ENCODE data around the gene DGKE. TPM values are rescaled to one million over a fixed set of nuclear protein-coding genes. Genes with fewer than 3 reads are reported as not detected.

The DGKE gene
- total RNA-seq, 1 donor from 2014 or later: 2.8 TPM

DNA sequence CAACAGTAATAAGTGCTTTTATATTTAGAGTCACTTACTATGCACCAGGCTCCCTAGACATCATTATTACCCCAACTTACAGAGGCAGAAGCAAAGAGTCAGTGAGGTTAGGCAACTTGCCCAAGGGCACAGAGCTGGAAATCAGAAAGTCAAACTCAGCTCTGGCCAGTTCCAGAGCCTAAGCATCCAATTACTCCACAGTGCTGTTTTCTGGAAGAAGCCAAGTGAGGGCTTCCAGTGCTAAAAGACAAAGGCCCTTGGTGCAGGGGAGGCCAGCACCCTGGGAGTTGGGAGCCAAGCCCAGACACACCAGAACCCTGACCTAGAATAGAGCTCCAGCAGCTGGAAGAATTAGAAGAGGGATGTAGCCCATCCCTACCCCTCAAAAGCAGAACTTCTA, 40.4 kb upstream of the DGKE start:
- peaks cover 10% of the 10 kb centered on the region for H3K27me3 Mint-ChIP-seq (ENCODE audit: unreplicated experiment)
- H3K36me3 Mint-ChIP-seq (ENCODE audit: unreplicated experiment): peaks cover 5% of the 10 kb centered on the region
- no peak for TF ChIP-seq CTCF (IDR thresholded peaks at IDR 0.05; ENCODE audit: partially characterized antibody, unreplicated experiment)
- DNase-seq: no peak
- no peak overlapping the region for H3K4me3 Mint-ChIP-seq (ENCODE audit: unreplicated experiment)
- peaks cover 3% of the 10 kb centered on the region for H3K9me3 Mint-ChIP-seq (ENCODE audit: unreplicated experiment)
- H3K27ac Mint-ChIP-seq (ENCODE audit: unreplicated experiment): no peak overlapping the region
- no peaks in the 10 kb centered on the region for H3K4me1 Mint-ChIP-seq (ENCODE audit: low read depth, unreplicated experiment)

DNA sequence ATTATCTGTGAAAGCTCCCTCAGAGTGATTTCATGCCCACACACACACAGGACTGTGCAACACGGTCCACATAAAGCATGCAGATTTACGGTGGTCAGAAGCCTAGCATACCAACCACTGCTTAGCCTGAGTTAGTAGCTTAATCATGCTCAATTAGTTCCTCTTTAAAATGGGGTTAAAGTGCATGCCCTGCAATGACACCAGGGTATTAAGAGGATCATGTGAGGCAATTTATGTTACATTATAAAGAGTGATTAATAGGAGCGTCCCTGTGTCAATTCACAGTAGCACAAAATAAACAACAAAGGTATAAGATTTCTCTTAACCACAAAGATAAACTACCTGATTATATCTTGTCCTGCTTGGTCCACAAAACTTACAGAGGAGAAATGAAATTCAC, 40.0 kb upstream of the DGKE start:
- Mint-ChIP-seq H3K27me3 (ENCODE audit: unreplicated experiment) (peaks cover 11% of the 10 kb centered on the region), H3K9me3 (ENCODE audit: unreplicated experiment) (peaks cover 3% of the 10 kb centered on the region), H3K27ac (ENCODE audit: unreplicated experiment) (no peak overlapping the region), H3K4me1 (ENCODE audit: low read depth, unreplicated experiment) (no peaks in the 10 kb centered on the region), H3K36me3 (ENCODE audit: unreplicated experiment) (peaks cover 5% of the 10 kb centered on the region), H3K4me3 (ENCODE audit: unreplicated experiment) (no peak overlapping the region)
- DNase-seq: no peak
- TF ChIP-seq CTCF (IDR thresholded peaks at IDR 0.05; ENCODE audit: partially characterized antibody, unreplicated experiment): no peak

- Mint-ChIP-seq H3K9me3 (ENCODE audit: unreplicated experiment) (peaks cover 3% of the 10 kb centered on the region), H3K36me3 (ENCODE audit: unreplicated experiment) (peaks cover 5% of the 10 kb centered on the region), H3K27ac (ENCODE audit: unreplicated experiment) (no peak overlapping the region), H3K4me3 (ENCODE audit: unreplicated experiment) (no peak overlapping the region), H3K4me1 (ENCODE audit: low read depth, unreplicated experiment) (no peaks in the 10 kb centered on the region), H3K27me3 (ENCODE audit: unreplicated experiment) (peaks cover 14% of the 10 kb centered on the region)
- no peak for DNase-seq
- TF ChIP-seq CTCF (IDR thresholded peaks at IDR 0.05; ENCODE audit: partially characterized antibody, unreplicated experiment): no peak
Measured at GRCh38 chr17:56795221-56795865, 38.6 kb upstream of the DGKE start.

DNA sequence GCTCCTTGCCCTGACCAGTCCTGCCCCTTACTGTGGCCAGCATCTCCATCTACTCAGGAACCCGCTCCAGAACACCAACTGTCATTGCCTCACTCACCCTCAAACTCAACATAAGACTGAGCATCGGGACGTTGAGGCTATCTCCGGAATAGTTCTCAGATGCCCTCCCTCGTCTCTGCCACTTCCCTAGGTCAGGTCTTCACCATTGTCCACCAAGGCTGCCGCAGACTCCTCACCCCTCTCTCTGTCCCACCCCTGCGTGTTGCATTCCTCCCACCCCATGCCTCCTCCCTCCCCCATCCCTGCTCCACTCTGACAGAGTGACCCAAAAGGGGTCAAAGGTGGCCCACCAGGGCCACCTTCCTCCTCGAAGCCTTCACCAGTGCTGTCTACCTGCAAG, 37.4 kb upstream of the DGKE start:
- no peak for DNase-seq
- no peak overlapping the region for H3K4me3 Mint-ChIP-seq (ENCODE audit: unreplicated experiment)
- peaks cover 14% of the 10 kb centered on the region for H3K27me3 Mint-ChIP-seq (ENCODE audit: unreplicated experiment)
- no peak for TF ChIP-seq CTCF (IDR thresholded peaks at IDR 0.05; ENCODE audit: partially characterized antibody, unreplicated experiment)
- H3K27ac Mint-ChIP-seq (ENCODE audit: unreplicated experiment): no peak overlapping the region
- peaks cover 3% of the 10 kb centered on the region for H3K4me1 Mint-ChIP-seq (ENCODE audit: low read depth, unreplicated experiment)
- peaks cover 5% of the 10 kb centered on the region for H3K36me3 Mint-ChIP-seq (ENCODE audit: unreplicated experiment)
- peaks cover 3% of the 10 kb centered on the region for H3K9me3 Mint-ChIP-seq (ENCODE audit: unreplicated experiment)

- H3K27ac Mint-ChIP-seq (ENCODE audit: unreplicated experiment): no peak overlapping the region
- H3K27me3 Mint-ChIP-seq (ENCODE audit: unreplicated experiment): peaks cover 14% of the 10 kb centered on the region
- no peak overlapping the region for H3K4me3 Mint-ChIP-seq (ENCODE audit: unreplicated experiment)
- DNase-seq: no peak
- TF ChIP-seq CTCF (IDR thresholded peaks at IDR 0.05; ENCODE audit: partially characterized antibody, unreplicated experiment): no peak
- H3K9me3 Mint-ChIP-seq (ENCODE audit: unreplicated experiment): peaks cover 2% of the 10 kb centered on the region
- H3K36me3 Mint-ChIP-seq (ENCODE audit: unreplicated experiment): no peaks in the 10 kb centered on the region
- H3K4me1 Mint-ChIP-seq (ENCODE audit: low read depth, unreplicated experiment): peaks cover 4% of the 10 kb centered on the region
Measured at GRCh38 chr17:56798916-56799315, 35.0 kb upstream of the DGKE start.
